Heart right ventricle (tissue), 16 donors: Measurements from ENCODE around the gene ACCS. TPM values are rescaled to one million over a fixed set of nuclear protein-coding genes. Genes with fewer than 3 reads are reported as not detected.

Experiments used
- ATAC-seq, 8 donors: fragments of 200-7000 bp; cut with Tn5 transposase; one replicate each; pipeline ENCODE4 v1.9.1; 2020; ENCODE audit warnings: mild to moderate bottlenecking in 8 of 8, moderate library complexity in 8 of 8, moderate number of reproducible peaks in 1 of 8
- DNase-seq, 2 donors: peaks; one replicate each; pipeline ENCODE4 v3.0.0-alpha.2; 2020
- H3K27ac ChIP-seq, 10 donors: fragments of 200-600 bp; sonication (generic) in 2 of 10; one replicate each; pipeline versions ENCODE4 v1.5.0 to v1.8.0; 2020 to 2022; ENCODE audit warnings: mild to moderate bottlenecking in 3 of 10
- H3K27me3 ChIP-seq, 7 donors: fragments of 200-600 bp; one replicate each; pipeline ENCODE4 v1.8.0; 2021 to 2022; ENCODE audit warnings: mild to moderate bottlenecking in 2 of 7
- H3K36me3 ChIP-seq, 9 donors: fragments of 200-600 bp; sonication (generic) in 1 of 9; one replicate each; pipeline versions ENCODE4 v1.5.0 to v1.8.0; 2020 to 2022; ENCODE audit warnings: mild to moderate bottlenecking in 2 of 9
- H3K4me1 ChIP-seq, 9 donors: fragments of 200-600 bp; sonication (generic) in 1 of 9; one replicate each; pipeline versions ENCODE4 v1.5.0 to v1.8.0; 2020 to 2022; ENCODE audit warnings: mild to moderate bottlenecking in 4 of 9
- H3K4me3 ChIP-seq, 10 donors: fragments of 200-600 bp; sonication (generic) in 2 of 10; one replicate each; pipeline versions ENCODE4 v1.5.0 to v1.8.0; 2020 to 2022; ENCODE audit warnings: mild to moderate bottlenecking in 7 of 10, moderate library complexity in 2 of 10
- H3K9me3 ChIP-seq, 11 donors: fragments of 200-600 bp in 10 of 11; sonication (generic) in 2 of 11; one replicate each; pipeline versions ENCODE4 v1.5.0 to v1.8.0; 2013 to 2022; ENCODE audit warnings: mild to moderate bottlenecking in 2 of 11, control low read depth in 1 of 11, moderate library complexity in 1 of 11
- whole genome bisulfite sequencing, 2 donors: extraction: QIAGEN DNeasy Blood & Tissue Kit; methylation state at CpG; one replicate each; pipeline ENCODE4 v1.1.7; 2013; ENCODE audit warnings: inconsistent platforms in 1 of 2; 5-methylcytosine and 5-hydroxymethylcytosine counted together
- intact Hi-C, 10 donors: fragments of 100-400 bp; cut with DNase I; formaldehyde crosslinking; loops; one replicate each; pipeline versions ENCODE4 v1.11.1 to v1.14.2; 2022
- polyA plus RNA-seq, 2 donors: library from polyadenylated mRNA; stranded (reverse); fragments of 200-250 nt; gene quantifications; one replicate each; pipeline ENCODE4 v1.2.3, GENCODE V29; 2013
- total RNA-seq, 10 donors: library from RNA; stranded (reverse); fragmentation: NEBNext Ultra II Directional in 3 of 10; extraction: Animal tissue kit (Norgen Biotek cat#: 25700) in 3 of 10; gene quantifications; one replicate each; pipeline versions ENCODE4 v1.2.1 to v1.2.4, GENCODE V29; 2021 to 2023
- TF ChIP-seq, protein P1 (sequence below), 9 donors: fragments of 200-600 bp; sonication (generic) in 2 of 9; IDR thresholded peaks; one replicate each; pipeline versions ENCODE4 v1.5.0 to v1.8.0; 2021 to 2022; ENCODE audit warnings: antibody characterized with exemption in 9 of 9, mild to moderate bottlenecking in 5 of 9, moderate library complexity in 1 of 9
- donor health status: Arrhythmogenic right ventricular cardiomyopathy.
- donor health status: ischemic (EF 13 %, LVEDD 7.1; RV severe dilation, severe dysfunction).
- donor health status: healthy with polysubstance abuse.
- donor health status: DM: no; HTN: yes; CAD: no.
- donor health status: DM: no; HTN: no; CAD: no.
- donor health status: ischemic (EF 25% LVEDD 6.9; RV normal size, moderate dysfunction).
- donor health status: ischemic (EF 25% LVEDD 5.7; RV mildly dilated, moderate dysfunction).
- donor health status: healthy.
- donor health status: DM: yes; HTN: yes; CAD: no.
- donor health status: Ischemic cardiomyopathy.
- donor health status: ischemic (EF 35%, LVEDD 5.7; RV mildly dilated, moderate dysfunction).
- donor health status: nonischemic (EF 11% LVEDD 7.7; RV severe dilation, severe dysfunction).
- donor health status: DM: yes; HTN: yes; CAD: no.
- donor health status: PGD.
- donor health status: ischemic (EF 29% LVEDD 5.4; RV normal size, mild dysfunction).
- donor health status: nonischemic (EF 23%, LVEDD 6.1; RV moderate dilation, normal function).

ACCS gene
- total and polyA plus RNA-seq, 12 donors: 2.6 to 32.7 (median 8.2) TPM

DNA sequence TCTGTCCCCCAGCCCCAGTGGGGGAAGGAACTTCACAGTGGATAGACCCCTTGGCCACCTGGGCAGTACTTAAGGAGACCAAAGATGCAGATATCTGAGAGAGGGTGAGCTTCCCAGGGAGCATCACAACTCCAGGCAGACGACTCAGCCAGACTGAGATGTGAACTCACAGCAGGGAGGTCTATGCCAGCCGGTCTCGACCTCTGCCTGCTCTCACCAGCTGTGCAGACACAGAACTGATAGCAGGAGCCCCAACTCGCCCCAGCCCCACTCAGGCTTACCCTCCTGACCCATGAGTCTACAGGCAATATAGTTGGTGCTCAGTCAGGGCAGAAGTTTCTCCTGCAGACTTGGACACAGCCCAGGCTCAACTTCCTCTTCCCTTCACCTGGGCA, 47.9 kb upstream of the ACCS start:
- peak in 3 of 8 donors; percentile 12 to 40 (median 18) for ATAC-seq
- no peaks in the 10 kb centered on the region for H3K27me3 ChIP-seq
- TF ChIP-seq, protein P1, sequence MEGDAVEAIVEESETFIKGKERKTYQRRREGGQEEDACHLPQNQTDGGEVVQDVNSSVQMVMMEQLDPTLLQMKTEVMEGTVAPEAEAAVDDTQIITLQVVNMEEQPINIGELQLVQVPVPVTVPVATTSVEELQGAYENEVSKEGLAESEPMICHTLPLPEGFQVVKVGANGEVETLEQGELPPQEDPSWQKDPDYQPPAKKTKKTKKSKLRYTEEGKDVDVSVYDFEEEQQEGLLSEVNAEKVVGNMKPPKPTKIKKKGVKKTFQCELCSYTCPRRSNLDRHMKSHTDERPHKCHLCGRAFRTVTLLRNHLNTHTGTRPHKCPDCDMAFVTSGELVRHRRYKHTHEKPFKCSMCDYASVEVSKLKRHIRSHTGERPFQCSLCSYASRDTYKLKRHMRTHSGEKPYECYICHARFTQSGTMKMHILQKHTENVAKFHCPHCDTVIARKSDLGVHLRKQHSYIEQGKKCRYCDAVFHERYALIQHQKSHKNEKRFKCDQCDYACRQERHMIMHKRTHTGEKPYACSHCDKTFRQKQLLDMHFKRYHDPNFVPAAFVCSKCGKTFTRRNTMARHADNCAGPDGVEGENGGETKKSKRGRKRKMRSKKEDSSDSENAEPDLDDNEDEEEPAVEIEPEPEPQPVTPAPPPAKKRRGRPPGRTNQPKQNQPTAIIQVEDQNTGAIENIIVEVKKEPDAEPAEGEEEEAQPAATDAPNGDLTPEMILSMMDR (IDR thresholded peaks at IDR 0.05): no peak
- H3K9me3 ChIP-seq: peaks cover 0 to 9% (median 0%) of the 10 kb centered on the region in 11 donors
- peak overlapping the region in 6 of 10 donors; percentile 4 to 52 (median 42) for H3K27ac ChIP-seq
- peaks cover 4 to 38% (median 29%) of the 10 kb centered on the region in 9 donors for H3K4me1 ChIP-seq
- no peaks in the 10 kb centered on the region for H3K36me3 ChIP-seq
- no peak overlapping the region for H3K4me3 ChIP-seq
- intact Hi-C loops: no loop called here
- WGBS, 2 donors: 27 to 31% methylated on average over 4 of the region's 4 CpGs
- no peak for DNase-seq

DNA sequence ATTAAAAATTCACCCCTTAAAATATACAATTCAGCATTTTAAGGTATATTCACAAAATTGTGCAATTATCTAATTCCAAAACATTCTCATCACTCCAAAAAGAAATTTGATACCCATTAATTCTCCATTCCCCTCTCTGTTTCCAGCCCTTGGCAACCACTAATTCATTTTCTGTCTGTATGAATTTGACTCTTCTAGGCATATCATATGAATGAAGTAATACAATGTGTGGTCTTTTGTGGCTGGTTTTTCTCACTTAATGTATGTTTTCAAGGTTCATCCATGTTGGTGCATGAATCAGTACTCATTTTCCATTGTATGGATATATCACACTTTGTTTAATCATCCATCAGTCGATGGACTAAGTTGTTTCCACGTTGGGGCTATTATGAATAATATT, 47.2 kb upstream of the ACCS start:
- DNase-seq (no peak), ATAC-seq (no peak)
- 82 to 83% methylated on average over 2 of the region's 2 CpGs for WGBS, 2 donors
- Histone ChIP-seq H3K4me1 (peaks cover 4 to 38% (median 26%) of the 10 kb centered on the region in 9 donors), H3K36me3 (no peaks in the 10 kb centered on the region), H3K27me3 (no peaks in the 10 kb centered on the region), H3K27ac (no peak overlapping the region), H3K4me3 (no peak overlapping the region), H3K9me3 (peaks cover 0 to 9% (median 0%) of the 10 kb centered on the region in 11 donors)
- intact Hi-C loops: no loop called here
- TF ChIP-seq, protein P1 (IDR thresholded peaks at IDR 0.05): no peak

DNA sequence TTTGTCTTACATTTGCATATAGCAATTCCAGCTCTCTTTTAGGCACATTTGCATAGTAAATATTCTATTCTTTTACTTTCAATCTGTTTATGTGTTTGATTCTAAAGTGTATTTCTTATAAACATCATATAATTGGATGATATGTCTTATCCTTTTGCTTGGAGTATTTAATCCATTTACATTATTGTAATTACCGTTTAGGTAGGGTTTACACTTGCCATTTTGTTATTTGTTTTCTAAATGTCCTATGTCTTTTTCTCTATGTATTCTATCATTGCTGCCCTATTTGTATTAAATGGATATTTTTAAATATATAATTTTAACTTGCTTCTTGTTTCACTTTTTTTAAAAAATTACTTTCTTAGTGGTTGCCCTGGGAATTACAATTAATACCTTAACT, 41.1 kb upstream of the ACCS start:
- H3K4me3 ChIP-seq: no peak overlapping the region
- ATAC-seq (no peak), DNase-seq (no peak)
- H3K27ac ChIP-seq: no peak overlapping the region
- no peaks in the 10 kb centered on the region for H3K36me3 ChIP-seq
- H3K9me3 ChIP-seq: peaks cover 0 to 34% (median 7%) of the 10 kb centered on the region in 11 donors
- H3K4me1 ChIP-seq: peaks cover 0 to 3% (median under 1%) of the 10 kb centered on the region in 9 donors
- 97 to 100% methylated on average over 1 of the region's 1 CpG for WGBS, 2 donors
- no peaks in the 10 kb centered on the region for H3K27me3 ChIP-seq
- intact Hi-C loops: no loop called here
- TF ChIP-seq, protein P1 (IDR thresholded peaks at IDR 0.05): peak in 2 of 9 donors; percentile 17 to 28

DNA sequence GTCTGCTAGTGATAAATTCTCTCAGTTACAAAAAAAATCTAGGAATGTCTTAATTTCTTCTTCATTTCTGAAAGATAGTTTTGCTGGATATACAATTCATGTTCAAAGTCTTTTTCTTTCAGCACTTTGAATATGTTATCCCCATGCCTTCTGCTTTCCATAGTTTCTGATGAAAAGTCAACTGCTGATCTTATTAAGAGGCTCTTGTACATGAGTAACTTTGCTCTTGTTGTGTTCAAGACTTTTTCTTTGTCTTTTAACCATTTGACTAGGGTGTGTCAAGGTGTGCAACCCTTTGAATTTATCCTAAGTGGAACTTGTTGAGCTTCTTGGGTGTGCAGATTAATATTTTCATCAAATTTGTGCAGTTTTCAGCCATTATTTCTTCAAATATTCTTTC, 40.3 kb upstream of the ACCS start:
- Histone ChIP-seq H3K27me3 (no peaks in the 10 kb centered on the region), H3K4me1 (peaks cover 0 to 11% (median 8%) of the 10 kb centered on the region in 9 donors), H3K27ac (no peak overlapping the region), H3K4me3 (no peak overlapping the region), H3K36me3 (no peaks in the 10 kb centered on the region), H3K9me3 (peaks cover 0 to 34% (median 7%) of the 10 kb centered on the region in 11 donors)
- intact Hi-C loops: no loop called here
- ATAC-seq (no peak), DNase-seq (no peak)
- TF ChIP-seq, protein P1 (IDR thresholded peaks at IDR 0.05): no peak
